Esophagus muscularis mucosa (tissue), 4 donors: ENCODE data around the gene CBLL1. TPM values are rescaled to one million over a fixed set of nuclear protein-coding genes. Genes with fewer than 3 reads are reported as not detected.

ENCODE experiments used
- DNase-seq: peaks from one replicate; pipeline ENCODE4 v3.0.0-alpha.2; 2017; ENCODE audit errors: extremely low spot score
- H3K27ac ChIP-seq, 4 donors: fragments of 200-600 bp; sonication (generic); replicated peaks in 1 of 4; 1 replicate in 3 of 4; 2 replicates in 1 of 4; pipeline ENCODE4 v1.5.1; 2016 to 2019; ENCODE audit warnings: mild to moderate bottlenecking in 1 of 4
- H3K27me3 ChIP-seq, 4 donors: fragments of 200-600 bp; sonication (generic); one replicate each; pipeline versions ENCODE4 v1.5.1 to v1.6.0; 2016 to 2019
- H3K36me3 ChIP-seq, 4 donors: fragments of 200-600 bp; sonication (generic); one replicate each; pipeline ENCODE4 v1.5.1; 2016 to 2019
- H3K4me1 ChIP-seq, 4 donors: fragments of 200-600 bp; sonication (generic); one replicate each; pipeline ENCODE4 v1.5.1; 2016 to 2019
- H3K4me3 ChIP-seq, 4 donors: fragments of 200-600 bp; sonication (generic); 1 replicate in 2 of 4; 2 replicates in 2 of 4; pipeline ENCODE4 v1.5.1; 2016 to 2019; ENCODE audit warnings: mild to moderate bottlenecking in 4 of 4, moderate library complexity in 1 of 4
- H3K9me3 ChIP-seq, 4 donors: fragments of 200-600 bp; sonication (generic); 1 replicate in 3 of 4; 2 replicates in 1 of 4; pipeline ENCODE4 v1.5.1; 2016 to 2019
- CTCF ChIP-seq, 3 experiments: fragments of 200-600 bp in 2 of 3; fragments of 450-650 bp in 1 of 3; sonication (generic) in 2 of 3; IDR thresholded peaks; one replicate each; pipeline ENCODE4 v1.5.1; 2017 to 2019; ENCODE audit warnings: antibody characterized with exemption in 3 of 3, mild to moderate bottlenecking in 2 of 3, moderate library complexity in 1 of 3
- EP300 ChIP-seq: sonication (generic); formaldehyde crosslinking; IDR thresholded peaks from one replicate; pipeline ENCODE4 v1.6.1; 2017; ENCODE audit warnings: antibody characterized with exemption
- POLR2A ChIP-seq: fragments of 450-650 bp; IDR thresholded peaks from one replicate; pipeline ENCODE4 v1.6.1; 2017; ENCODE audit warnings: antibody characterized with exemption, moderate library complexity, mild to moderate bottlenecking, low read depth
- POLR2AphosphoS5 ChIP-seq, 2 donors: sonication (generic); formaldehyde crosslinking; IDR thresholded peaks; one replicate each; pipeline ENCODE4 v1.6.1; 2017; ENCODE audit warnings: antibody characterized with exemption in 2 of 2
- WGBS: methylation state at CpG from one replicate; pipeline ENCODE4 v1.1.5; 2018; 5-methylcytosine and 5-hydroxymethylcytosine counted together
- intact Hi-C: fragments of 100-400 bp; cut with DNase I; formaldehyde crosslinking; loops from one replicate; pipeline ENCODE4 v1.15.1; 2023
- total RNA-seq, 4 donors: library from RNA; depleted of rRNA; stranded (reverse); fragments of >200 nt; gene quantifications; one replicate each; pipeline versions ENCODE4 v1.1.0 to v1.2.1, GENCODE V29; 2016

Gene CBLL1
- total RNA-seq, 4 donors from 2014 or later: 60.1 to 67.3 (median 63.6) TPM

GRCh38 chr7:107792364-107792763, 48.4 kb downstream of the CBLL1 start:
- WGBS: 81% methylated on average over 6 of the region's 6 CpGs
- intact Hi-C loops: no loop called here

GRCh38 chr7:107799647-107800264, 55.8 kb downstream of the CBLL1 start:
- no peaks in the 10 kb centered on the region for H3K36me3 ChIP-seq
- peak overlapping the region; percentile 66 to 73 (median 70) for H3K27ac ChIP-seq
- TF ChIP-seq POLR2AphosphoS5 (IDR thresholded peaks at IDR 0.05) (peak in 1 of 2 donors; percentile 37), EP300 (no peak)
- no peak for DNase-seq
- no peak overlapping the region for H3K4me3 ChIP-seq
- H3K4me1 ChIP-seq: peaks cover 0 to 27% (median 18%) of the 10 kb centered on the region in 4 donors
- 36% methylated on average over 6 of the region's 6 CpGs for WGBS
- intact Hi-C loops: no loop called here
- no peaks in the 10 kb centered on the region for H3K27me3 ChIP-seq
- H3K9me3 ChIP-seq: no peaks in the 10 kb centered on the region

More at GRCh38 chr7:107792364-107792763, 48.4 kb downstream of the CBLL1 start:
- Histone ChIP-seq H3K27ac (no peak overlapping the region), H3K4me1 (peaks cover 0 to 16% (median 6%) of the 10 kb centered on the region in 4 donors), H3K36me3 (no peaks in the 10 kb centered on the region), H3K4me3 (no peak overlapping the region), H3K9me3 (no peaks in the 10 kb centered on the region), H3K27me3 (no peaks in the 10 kb centered on the region)
- DNase-seq: peak; percentile 77
- no peak for TF ChIP-seq POLR2A
- no peak for TF ChIP-seq CTCF (IDR thresholded peaks at IDR 0.05)
- no peak for TF ChIP-seq EP300

DNA sequence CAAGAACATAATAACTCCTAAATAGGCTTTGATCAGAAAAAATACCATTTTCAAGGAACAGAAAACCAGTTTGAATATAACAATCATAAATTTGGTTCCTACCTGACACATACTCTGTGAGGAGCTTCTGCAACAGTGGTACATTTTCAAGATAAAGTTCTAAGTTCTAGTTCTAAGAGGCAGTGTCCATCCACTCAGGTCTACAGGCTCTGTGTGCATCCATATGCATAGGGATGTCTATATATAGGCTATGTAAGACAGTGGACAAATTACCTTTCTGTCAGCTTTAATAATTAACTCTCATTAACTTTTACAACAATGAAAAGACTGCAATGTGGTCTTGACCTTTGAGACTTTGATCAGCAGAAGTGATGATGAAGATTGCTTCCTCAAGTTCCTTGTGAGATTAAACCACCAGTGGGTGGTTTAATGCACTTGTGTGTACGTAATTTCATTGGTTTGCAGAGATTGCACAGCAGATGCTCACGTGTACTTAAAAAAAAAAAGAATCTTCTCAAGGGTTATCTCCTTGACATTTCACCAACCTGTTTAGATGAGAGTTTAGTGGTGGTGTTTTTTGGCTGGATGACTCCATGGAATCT, 59.2 kb downstream of the CBLL1 start, which contains the start of gene SLC26A3:
TSS of gene SLC26A3 (minus strand) at position 215 of the 602 bp plus-strand sequence. CDS start 8,714 bp downstream, outside the sequence.
- Histone ChIP-seq H3K27ac (no peak within 1 kb of the TSS), H3K27me3 (no peaks in the 10 kb centered on the region), H3K4me1 (peaks cover 0 to 27% (median 18%) of the 10 kb centered on the region in 4 donors), H3K36me3 (no peaks in the 10 kb centered on the region), H3K4me3 (no peak within 1 kb of the TSS), H3K9me3 (no peaks in the 10 kb centered on the region)
- no peak for TF ChIP-seq POLR2A
- no peak for TF ChIP-seq EP300
- no peak for TF ChIP-seq POLR2AphosphoS5 (IDR thresholded peaks at IDR 0.05)
- TF ChIP-seq CTCF (IDR thresholded peaks at IDR 0.05): no peak
- no peak for DNase-seq
- 73% methylated on average over 2 of the region's 2 CpGs for WGBS
- intact Hi-C loops: no loop called here

GRCh38 chr7:107809179-107809578, 65.2 kb downstream of the CBLL1 start:
- intact Hi-C loops: no loop called here
- Histone ChIP-seq H3K36me3 (no peaks in the 10 kb centered on the region), H3K27ac (no peak overlapping the region), H3K4me1 (peaks cover 0 to 34% (median 19%) of the 10 kb centered on the region in 4 donors), H3K4me3 (no peak overlapping the region), H3K27me3 (no peaks in the 10 kb centered on the region), H3K9me3 (no peaks in the 10 kb centered on the region)
- TF ChIP-seq CTCF (IDR thresholded peaks at IDR 0.05) (no peak), POLR2A (no peak), EP300 (no peak)
- 96% methylated on average over 4 of the region's 4 CpGs for WGBS
- no peak for DNase-seq

GRCh38 chr7:107810626-107811025, 66.7 kb downstream of the CBLL1 start:
- WGBS: 90% methylated on average over 3 of the region's 3 CpGs
- intact Hi-C loops: no loop called here
- H3K4me1 ChIP-seq: peaks cover 0 to 39% (median 21%) of the 10 kb centered on the region in 4 donors

More at GRCh38 chr7:107810626-107811025, 66.7 kb downstream of the CBLL1 start:
- no peak for DNase-seq
- Histone ChIP-seq H3K27ac (peak overlapping the region; percentile 78 to 86 (median 86)), H3K27me3 (no peaks in the 10 kb centered on the region), H3K4me3 (no peak overlapping the region), H3K9me3 (no peaks in the 10 kb centered on the region), H3K36me3 (no peaks in the 10 kb centered on the region)
- TF ChIP-seq POLR2AphosphoS5 (IDR thresholded peaks at IDR 0.05) (no peak), CTCF (IDR thresholded peaks at IDR 0.05) (no peak), POLR2A (no peak), EP300 (no peak)

Other genes starting within 250 kb of the CBLL1 start
- 10 to 100 TPM; 20.3 to 33.4 (median 24.9) TPM for gene COG5, start 180.2 kb upstream of the CBLL1 start, total RNA-seq
- 1 to 10 TPM; 3.6 to 7.5 (median 6.6) TPM for gene DUS4L, start 180.2 kb upstream of the CBLL1 start, total RNA-seq
- gene BCAP29, start 163.9 kb upstream of the CBLL1 start, total RNA-seq: 100 to 1,000 TPM in 2 of 4 donors, 10 to 100 TPM in 2; 89.8 to 116 (median 107) TPM
- 1 to 10 TPM in 1 of 4 donors, under 1 TPM in 3; 0.17 to 1.2 (median 0.46) TPM for gene SLC26A4, start 83.3 kb upstream of the CBLL1 start, total RNA-seq
- gene SLC26A3, start 59.1 kb downstream of the CBLL1 start, total RNA-seq: 10 to 100 TPM in 2 of 4 donors, 1 to 10 TPM in 2; 4.5 to 13.1 (median 10.4) TPM
- gene DLD, start 147.0 kb downstream of the CBLL1 start, total RNA-seq: 100 to 1,000 TPM in 3 of 4 donors, 10 to 100 TPM in 1; 99.9 to 135 (median 119) TPM